Measurements from ENCODE around the gene CYFIP1. TPM values are rescaled to one million over a fixed set of nuclear protein-coding genes. Genes with fewer than 3 reads are reported as not detected.
A peak's percentile ranks its signal among the peaks of the same experiment; 100 is the strongest.

Gene CYFIP1
- total RNA-seq, 1 donor from 2014 or later: 104 TPM

DNA sequence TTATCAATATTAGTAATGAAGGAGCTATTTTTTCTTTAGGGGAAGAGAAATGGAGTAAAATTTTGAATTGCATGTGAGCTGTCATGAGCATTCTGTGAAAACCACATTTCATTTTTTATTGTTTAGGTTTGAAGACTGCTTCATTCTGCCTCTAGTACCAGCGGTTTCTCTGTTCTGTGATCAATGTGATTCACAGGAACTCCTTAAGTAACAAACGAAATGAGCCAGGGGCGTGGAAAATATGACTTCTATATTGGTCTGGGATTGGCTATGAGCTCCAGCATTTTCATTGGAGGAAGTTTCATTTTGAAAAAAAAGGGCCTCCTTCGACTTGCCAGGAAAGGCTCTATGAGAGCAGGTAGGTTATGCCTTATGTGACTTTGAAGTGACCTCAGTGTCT is 128.7 kb downstream of the CYFIP1 start:
- no peak for DNase-seq (ENCODE audit: low read depth)
- H3K4me3 ChIP-seq (ENCODE audit: low read depth, low read length): no peak overlapping the region
- TF ChIP-seq, protein P1, sequence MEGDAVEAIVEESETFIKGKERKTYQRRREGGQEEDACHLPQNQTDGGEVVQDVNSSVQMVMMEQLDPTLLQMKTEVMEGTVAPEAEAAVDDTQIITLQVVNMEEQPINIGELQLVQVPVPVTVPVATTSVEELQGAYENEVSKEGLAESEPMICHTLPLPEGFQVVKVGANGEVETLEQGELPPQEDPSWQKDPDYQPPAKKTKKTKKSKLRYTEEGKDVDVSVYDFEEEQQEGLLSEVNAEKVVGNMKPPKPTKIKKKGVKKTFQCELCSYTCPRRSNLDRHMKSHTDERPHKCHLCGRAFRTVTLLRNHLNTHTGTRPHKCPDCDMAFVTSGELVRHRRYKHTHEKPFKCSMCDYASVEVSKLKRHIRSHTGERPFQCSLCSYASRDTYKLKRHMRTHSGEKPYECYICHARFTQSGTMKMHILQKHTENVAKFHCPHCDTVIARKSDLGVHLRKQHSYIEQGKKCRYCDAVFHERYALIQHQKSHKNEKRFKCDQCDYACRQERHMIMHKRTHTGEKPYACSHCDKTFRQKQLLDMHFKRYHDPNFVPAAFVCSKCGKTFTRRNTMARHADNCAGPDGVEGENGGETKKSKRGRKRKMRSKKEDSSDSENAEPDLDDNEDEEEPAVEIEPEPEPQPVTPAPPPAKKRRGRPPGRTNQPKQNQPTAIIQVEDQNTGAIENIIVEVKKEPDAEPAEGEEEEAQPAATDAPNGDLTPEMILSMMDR (conservative IDR thresholded peaks at IDR 0.05; ENCODE audit: low read depth, low read length): no peak

DNA sequence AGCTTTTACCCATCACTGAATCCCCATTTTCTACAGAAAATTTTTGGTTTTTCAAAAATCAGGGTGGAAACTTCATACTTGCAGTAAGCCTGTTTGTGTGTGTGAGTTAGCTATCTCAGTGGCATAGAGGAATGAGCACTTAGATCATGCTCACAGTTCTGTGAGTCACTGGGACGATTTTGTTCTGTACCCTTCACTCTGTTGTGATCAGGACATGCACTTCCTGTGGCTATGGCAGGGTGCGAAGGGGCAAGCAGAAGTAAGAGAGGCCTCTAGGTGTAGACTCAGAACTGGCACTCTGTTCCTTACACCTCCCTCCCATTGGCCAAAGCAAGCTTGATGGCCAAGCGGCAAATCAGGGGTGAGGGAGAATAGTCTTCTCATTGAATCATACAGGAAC is 130.1 kb downstream of the CYFIP1 start:
- H3K4me3 ChIP-seq (ENCODE audit: low read depth, low read length): no peak overlapping the region
- no peak for DNase-seq (ENCODE audit: low read depth)
- TF ChIP-seq, protein P1 (conservative IDR thresholded peaks at IDR 0.05; ENCODE audit: low read depth, low read length): no peak

DNA sequence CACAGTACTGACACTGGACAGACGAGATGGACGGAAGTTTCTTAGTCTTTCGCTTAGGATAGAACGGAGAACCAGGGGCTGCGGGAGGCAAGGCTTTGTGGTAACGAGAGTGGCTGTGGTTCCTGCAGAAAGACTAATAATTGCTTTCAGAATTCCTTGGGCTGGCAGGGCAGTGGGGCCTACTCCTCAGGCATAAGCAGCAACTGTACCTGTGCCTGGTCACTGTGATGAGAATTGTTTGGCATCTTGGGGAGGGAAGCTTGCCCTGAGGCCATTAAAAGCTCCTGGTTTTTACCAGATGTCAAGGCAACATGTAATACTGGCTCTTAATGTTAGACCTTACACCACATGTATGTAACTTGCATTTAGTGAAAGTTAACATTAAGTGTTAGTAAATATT is 134.1 kb downstream of the CYFIP1 start:
- no peak overlapping the region for H3K4me3 ChIP-seq (ENCODE audit: low read depth, low read length)
- no peak for DNase-seq (ENCODE audit: low read depth)
- TF ChIP-seq, protein P1 (conservative IDR thresholded peaks at IDR 0.05; ENCODE audit: low read depth, low read length): no peak

DNA sequence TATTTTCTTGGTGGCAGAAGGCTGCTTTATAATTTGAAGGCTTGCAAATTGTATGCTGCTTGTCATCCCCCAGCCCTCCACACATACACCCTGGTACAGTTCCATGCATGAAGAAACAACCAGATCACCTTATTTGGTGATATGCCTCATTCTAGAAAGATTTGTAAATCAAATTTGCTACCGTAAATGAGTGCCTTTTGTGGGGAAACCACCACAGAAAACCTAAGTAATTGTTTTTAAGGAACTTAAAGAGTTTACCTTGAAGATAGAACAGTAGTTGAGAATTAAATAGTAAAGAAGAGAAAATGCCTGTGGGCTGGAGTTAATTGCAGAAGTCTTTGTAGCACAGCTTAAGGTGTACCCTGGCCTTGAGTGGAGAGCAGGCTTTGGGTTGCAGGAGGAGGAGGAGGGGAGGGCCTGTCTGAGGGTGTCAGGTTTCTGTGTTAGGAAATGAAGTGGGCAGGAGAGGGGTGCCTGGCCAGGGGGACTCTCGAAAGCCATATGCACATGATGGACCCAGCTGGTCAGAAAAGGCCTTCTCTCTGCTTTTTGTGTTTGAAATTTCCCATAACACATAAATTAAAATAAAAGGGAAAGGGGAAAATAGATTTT is 134.8 kb downstream of the CYFIP1 start:
- H3K4me3 ChIP-seq (ENCODE audit: low read depth, low read length): no peak overlapping the region
- no peak for DNase-seq (ENCODE audit: low read depth)
- TF ChIP-seq, protein P1 (conservative IDR thresholded peaks at IDR 0.05; ENCODE audit: low read depth, low read length): no peak

DNA sequence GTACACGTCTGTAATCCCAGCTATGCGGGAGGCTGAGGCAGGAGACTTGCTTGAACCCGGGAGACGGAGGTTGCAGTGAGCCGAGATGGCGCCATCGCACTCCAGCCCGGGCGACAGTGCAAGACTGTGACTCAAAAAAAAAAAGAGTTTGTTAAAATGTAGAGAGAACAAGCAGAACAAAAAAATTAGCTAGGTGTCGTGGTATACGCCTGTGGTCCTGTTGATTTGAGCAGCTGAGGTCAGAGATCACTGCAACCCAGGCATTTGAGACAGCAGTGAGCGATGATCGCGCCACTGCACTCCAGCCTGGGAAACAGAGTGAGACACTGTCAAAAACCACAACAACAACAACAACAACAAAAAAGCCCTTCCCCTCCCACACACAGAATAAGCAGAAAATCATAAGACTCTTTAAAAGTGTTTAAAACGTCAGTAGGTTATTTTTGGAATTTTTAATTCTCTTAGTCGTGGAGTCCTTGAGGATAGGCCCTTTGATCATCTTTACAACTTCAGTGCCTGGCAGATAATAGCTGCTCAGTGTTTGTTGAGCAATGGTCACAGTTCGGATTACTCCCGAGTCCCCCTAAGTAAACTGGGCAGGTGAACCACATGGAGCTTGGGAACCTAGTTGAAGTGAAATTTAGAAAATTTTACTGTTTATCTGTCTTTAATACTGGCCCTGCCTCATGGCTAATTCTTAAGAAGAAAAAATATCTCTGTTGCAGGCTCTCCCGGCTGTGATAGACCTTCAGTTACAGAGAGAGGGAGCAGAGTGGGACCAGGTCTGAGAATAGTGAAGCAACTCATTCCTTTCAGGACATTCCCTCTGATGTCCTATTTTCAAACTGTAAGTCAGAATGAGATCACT is 135.5 kb downstream of the CYFIP1 start:
- no peak for DNase-seq (ENCODE audit: low read depth)
- no peak overlapping the region for H3K4me3 ChIP-seq (ENCODE audit: low read depth, low read length)
- TF ChIP-seq, protein P1 (conservative IDR thresholded peaks at IDR 0.05; ENCODE audit: low read depth, low read length): no peak

DNA sequence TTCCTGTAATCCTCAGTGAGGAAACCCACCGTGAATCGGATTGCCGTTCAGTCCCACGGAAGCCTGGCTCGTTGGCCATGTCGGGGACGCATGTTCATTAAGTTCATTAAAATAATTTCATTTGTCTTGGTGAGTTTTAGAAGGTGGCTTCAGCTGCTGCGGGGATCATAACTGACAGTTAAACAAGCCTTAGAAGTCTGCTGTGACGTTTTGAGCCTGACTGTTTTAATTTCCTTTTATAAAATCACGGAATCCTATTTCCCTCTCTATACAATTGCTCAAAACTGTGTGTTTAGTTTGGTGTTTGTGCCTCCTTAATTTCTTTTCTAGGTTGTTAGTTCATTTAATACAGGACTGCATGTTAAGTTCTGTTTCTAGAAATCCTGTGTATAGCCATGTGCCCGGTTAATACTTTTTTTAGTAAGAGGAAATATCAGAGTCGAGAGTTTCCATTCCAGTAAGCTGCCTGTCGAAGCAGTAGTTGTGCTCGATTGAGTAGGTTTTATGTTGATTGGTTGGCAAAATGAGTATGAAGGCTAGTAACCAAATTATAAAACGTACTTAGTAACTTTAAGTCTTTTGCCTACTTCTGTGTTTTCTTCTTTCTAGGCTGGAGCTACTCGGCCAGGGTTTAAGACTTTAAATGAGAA is 141.0 kb downstream of the CYFIP1 start:
- no peak for DNase-seq (ENCODE audit: low read depth)
- H3K4me3 ChIP-seq (ENCODE audit: low read depth, low read length): peak overlapping the region; percentile 86
- TF ChIP-seq, protein P1 (conservative IDR thresholded peaks at IDR 0.05; ENCODE audit: low read depth, low read length): no peak

Measured in epithelial cell of proximal tubule (primary cell).